DMS 273 treated with DMSO at 0.1 percent for 48 hours (cell line): ENCODE measurements around the gene PROX2.

Experiments
- DNase-seq: peaks from one replicate; lab custom pipeline; 2025; lab: John Stamatoyannopoulos, UW

PROX2 gene

GRCh38 chr14:74909501-74909900 lies 33.6 kb upstream of the PROX2 start:
- DNase-seq: no peak

DNA sequence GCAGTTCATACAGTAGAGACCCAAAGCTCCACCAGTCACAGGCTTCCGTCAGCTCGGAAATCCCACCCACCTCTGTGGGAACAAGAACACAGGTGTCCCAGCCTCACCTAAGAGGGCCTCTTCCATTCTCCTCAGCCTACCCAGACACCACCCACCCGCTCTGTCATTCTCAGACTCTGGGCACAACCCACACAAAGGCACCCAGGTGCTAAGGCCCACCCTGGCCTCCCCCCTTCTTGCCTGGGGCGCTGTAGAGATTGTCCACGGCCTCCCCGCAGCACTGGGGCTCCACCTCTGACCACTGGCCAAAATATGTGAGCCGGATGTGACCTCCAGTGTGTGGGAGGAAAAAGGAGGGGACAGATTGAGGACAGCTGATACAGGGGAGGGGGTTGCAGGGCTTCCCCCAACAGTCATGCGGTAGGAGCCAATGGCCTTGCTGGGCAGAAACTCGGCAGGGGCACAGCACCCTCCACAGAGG lies 33.0 kb upstream of the PROX2 start:
- DNase-seq: no peak

- DNase-seq: no peak
Observed at GRCh38 chr14:74907744-74908143, 31.8 kb upstream of the PROX2 start.

DNA sequence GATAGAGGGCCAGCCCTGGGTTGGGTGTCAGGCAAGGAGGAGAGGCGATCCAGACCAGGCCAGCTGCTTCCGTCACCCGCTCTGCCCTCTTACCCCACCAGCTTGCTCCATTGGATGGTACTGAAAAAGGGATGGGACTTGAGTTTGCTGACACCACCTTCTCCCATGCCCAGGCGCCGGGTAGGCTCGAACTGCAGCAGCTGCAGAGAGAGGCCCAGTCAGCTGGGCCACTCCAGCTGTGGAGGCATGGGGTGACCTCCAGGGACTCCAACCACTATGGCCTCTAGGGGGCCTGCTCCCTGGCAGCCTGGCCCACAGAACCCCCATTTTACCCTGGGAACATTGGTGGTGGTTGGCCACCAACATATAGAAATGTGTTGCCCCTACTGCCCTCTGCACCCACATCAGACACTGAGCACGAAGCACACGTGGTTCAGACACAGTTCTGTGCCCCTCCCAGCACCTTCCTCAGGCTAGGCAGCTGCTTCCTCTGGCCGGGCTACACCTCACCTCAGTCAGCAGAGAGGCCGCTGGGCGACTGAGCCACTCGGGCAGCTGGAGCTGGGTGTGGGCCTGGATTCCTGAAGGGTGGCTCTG lies 31.1 kb upstream of the PROX2 start:
- DNase-seq: no peak

DNA sequence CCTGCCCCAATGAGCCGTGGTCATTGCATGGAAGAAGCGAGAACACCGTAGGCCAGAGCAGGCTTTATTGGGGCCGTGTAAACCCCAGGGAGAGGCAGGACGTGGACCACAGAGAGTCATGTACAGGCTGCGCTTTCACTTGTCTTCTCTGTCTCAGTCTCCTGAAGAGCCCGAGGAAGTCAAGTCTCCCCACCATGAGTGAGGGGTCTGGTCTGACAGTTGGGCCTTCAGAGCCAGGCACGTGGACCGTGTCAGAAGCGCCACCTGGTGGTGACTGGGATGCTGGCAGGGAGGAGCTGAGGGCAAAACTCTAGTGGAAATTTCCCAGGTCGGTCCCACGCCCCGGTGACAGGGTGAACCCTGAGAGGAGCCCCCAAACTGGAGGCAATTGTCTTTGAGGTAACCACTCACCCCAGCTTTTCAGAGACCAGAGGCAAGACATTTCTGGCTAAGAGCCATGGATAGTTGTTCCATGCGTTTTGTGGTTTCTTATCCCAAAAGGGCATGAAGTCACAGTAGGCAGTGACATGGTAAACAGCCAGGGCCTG lies 29.7 kb upstream of the PROX2 start:
- DNase-seq: no peak

DNA sequence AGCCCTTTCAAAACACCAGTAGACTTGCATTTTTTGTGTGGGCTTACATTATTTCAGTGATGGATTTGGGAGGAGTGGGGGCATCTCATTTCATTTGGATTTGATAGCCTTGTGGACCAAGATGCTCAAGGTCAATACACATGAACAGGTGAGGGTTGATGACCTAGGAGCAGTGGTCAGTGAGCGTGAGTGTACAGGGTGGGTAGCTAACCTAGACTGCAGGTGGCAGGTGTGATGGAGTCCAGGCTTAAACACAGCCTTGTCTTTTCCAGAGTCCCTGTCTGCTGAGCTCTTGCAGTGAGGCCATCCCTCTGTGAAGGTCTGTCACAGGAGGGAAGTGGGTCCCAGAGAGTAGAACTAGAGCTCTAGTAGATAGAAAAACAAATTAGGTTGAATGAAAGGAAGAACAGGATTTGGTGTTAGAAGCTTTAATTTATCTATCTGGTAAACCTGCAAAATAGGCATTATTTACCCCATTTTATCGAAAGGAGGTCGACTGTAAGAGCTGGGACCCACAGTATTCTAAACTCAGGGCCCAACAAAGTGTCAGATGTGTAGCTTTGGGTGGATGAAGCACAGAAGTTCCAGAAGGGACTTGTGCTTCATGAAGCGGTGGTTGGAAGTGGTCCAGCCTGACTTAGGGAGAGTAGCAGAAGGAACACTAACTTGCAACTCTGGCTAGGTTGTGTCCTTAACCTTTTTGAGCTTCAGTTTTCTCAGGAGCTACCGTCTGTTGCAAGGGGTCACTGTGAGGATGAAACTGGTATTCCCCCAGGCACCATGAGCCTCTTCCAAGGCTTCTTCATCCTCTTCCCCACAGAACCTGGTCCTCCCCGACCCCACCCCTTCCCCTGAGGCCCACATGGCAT lies 28.9 kb upstream of the PROX2 start:
- no peak for DNase-seq

DNA sequence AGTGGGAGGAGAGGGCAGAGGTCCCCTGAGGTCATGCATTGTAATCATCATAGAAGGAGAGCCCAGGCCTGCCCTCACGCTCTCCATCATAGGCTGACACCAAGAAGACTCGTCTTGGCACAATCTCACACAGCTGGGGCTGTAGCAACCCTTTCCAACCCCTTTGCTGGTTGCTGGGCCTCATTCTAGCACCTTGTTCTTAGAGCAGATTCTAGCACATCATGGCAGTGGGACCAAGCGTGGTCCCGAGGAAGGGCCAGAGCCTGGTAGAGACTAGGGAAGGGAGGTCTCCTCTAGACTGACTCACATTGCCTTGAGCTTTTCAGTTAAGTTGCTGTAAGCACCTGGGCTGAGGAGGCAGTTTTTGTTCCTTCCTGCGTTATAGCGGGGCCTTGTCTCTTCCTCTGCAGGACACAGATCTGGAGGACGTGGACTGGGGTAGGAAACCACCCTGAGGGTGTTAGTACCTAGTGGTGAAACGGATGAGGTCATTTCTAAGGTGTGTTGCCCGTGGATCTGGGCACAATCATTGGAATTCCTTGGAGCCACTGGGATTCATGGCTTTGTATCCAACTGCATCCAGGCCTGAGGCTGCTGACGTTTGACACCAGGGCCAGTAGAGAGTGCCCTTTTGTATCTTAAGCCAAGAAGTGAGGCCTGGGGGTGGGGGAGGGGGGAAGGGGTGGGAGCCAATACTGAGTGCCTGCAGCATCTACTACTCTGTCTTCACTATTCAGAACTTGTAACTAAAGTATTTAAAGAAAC lies 27.2 kb upstream of the PROX2 start:
- DNase-seq: no peak

DNA sequence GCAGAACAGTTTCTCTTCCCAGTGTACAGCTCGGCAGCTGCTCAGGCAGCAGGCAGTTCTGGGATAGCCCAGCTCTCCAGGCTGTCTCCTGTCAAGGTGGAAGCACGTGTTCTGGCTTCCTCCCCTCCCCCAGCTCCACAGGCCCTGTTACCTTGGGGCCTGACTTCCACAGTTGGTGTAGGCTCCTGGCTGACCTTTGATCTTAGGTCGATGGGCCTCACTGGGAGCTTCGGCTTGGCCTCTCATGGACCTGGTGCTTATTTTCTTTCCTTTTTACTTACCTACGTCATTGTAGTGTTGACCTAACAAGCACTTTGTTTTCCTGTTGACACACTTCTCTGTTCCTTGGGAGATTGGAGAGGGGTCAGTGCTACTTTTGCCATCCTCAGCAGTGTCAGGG lies 22.7 kb upstream of the PROX2 start:
- no peak for DNase-seq

DNA sequence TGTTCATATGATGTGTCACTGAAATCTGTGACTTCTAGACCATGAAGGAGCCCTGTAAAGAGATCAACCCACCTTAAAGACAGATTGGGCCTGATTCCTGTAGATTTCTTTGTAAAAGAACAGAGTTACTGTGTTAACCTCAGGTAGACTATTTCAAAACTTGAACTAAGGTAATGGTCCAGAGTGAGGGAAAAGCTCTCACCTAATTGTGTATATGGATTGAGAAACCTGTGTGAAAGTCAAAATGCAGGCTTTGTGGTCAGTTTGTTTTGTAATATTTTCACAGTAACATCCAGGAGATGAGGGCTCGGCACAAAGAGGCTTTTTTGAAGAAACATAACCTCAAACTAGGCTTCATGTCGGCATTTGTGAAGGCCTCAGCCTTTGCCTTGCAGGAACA lies 22.1 kb upstream of the PROX2 start:
- no peak for DNase-seq

DNA sequence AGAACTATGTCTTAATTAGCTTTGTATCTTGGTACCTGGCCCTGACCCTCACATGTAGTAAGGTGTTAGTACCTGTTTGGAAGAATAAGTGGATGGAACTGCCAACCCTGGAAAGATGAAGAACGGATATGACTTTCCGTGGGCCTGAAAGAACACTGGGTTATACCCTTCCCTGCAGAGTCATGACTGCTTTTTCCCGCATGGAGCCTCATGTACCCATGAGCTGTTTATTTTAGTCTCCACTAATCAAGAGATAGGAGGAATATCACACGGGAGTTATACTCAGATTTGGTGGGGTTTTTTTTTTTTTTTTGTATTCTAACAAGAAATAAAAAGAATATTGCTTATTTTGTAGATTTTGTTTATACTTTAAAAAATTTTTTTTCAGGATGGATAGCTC lies 21.7 kb upstream of the PROX2 start:
- DNase-seq: no peak

DNA sequence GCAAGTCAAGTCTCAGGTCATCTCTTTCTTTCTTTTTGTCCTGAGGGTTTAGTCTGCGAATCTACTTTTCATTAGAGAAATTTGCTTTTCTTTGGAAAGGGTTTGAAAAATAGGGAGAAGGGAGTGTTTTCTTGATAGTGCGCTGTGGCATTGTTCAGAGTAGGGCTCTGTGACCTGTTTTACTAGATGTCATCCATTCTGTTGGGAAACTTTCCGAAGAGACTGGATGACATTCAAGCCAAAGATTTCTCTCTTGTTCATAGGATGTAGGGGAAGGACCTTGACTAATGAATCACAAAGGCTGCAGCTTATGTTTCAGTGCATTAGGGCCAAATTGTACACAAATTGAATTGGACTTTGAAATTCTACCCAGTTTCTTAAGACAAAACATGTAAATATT lies 20.5 kb upstream of the PROX2 start:
- no peak for DNase-seq

- no peak for DNase-seq
Observed at GRCh38 chr14:74893614-74894091, 17.7 kb upstream of the PROX2 start.

GRCh38 chr14:74892745-74893144 lies 16.8 kb upstream of the PROX2 start:
- no peak for DNase-seq

DNA sequence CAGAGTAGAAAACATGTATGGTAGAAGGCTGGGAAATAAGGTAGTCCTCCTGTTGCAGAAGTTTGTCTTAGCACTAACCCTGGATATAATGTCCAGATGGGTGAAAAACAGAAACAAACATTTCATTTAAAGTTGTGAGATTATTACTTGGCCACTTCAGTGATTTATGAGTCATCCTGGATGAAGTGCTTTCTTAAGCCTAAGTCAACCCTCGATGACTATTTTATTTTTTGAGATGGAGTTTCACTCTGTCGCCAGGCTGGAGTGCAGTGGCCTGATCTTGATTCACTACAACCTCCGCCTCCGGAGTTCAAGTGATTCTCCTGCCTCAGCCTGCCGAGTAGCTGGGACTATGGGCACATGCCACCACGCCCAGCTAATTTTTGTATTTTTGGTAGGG lies 15.9 kb upstream of the PROX2 start:
- DNase-seq: no peak

DNA sequence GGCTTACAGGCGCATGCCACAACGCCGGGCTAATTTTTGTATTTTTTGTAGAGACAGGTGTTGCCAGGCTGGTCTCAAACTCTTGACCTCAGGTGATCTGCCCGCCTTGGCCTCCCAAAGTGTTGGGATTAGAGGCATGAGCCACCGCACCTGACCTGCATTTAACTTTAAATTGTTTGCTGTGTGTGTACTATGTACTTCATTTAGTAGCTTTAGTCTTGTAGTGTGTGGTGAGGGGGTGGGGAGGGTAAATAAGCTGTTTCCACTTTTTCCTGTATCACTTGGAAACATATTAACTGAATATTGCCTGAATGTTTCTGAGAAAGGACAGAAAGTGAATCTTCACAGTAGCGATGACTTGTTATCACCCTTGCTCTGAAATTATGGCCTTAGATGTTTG lies 14.3 kb upstream of the PROX2 start:
- DNase-seq: no peak

DNA sequence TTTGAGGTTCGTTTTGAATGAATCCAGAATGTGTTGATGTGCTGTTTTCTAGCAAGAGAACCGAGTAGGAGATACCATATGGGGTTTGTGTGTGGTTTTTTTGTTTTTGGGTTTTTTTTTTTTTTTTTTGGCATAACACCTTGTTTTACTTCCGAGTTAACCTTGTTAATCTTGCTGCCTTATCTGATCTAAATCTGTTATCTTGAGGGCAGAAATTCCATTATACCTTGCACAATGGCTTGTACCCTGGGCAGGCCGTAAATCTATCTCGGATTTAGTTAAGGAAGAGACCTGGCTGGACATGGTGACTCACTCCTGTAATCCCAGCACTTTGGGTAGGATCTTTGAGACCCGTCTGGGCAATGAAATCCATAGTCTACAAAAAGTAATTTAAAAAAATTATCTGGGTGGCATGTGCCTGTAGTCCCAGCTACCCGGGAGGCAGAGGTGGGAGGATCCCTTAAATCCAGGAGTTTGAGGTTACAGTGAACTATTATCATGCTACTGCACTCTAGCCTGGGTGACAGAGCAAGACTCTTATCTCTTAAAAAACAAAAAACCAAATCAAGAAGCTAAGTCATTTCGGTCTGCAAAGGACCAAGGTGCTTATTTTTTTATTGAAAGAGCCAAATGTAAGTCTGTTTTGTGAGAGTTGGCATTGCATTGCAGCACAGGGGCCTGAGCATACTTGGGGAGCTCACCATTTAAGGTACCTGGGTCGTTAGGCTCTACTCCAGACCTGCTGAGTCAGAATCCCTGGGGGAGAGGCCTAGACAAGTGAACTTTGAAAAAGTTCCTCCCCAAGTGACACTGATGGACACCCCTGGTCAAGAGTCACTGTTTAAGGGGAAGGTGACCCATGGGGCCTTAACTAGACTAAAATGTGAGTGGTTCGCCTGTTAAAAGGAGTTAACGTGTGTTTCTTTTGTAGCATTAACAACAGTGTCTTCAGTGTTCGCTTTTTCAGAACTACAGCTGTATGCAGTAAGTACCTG lies 12.5 kb upstream of the PROX2 start:
- no peak for DNase-seq

GRCh38 chr14:74886001-74886400 lies 10.1 kb upstream of the PROX2 start:
- DNase-seq: no peak

DNA sequence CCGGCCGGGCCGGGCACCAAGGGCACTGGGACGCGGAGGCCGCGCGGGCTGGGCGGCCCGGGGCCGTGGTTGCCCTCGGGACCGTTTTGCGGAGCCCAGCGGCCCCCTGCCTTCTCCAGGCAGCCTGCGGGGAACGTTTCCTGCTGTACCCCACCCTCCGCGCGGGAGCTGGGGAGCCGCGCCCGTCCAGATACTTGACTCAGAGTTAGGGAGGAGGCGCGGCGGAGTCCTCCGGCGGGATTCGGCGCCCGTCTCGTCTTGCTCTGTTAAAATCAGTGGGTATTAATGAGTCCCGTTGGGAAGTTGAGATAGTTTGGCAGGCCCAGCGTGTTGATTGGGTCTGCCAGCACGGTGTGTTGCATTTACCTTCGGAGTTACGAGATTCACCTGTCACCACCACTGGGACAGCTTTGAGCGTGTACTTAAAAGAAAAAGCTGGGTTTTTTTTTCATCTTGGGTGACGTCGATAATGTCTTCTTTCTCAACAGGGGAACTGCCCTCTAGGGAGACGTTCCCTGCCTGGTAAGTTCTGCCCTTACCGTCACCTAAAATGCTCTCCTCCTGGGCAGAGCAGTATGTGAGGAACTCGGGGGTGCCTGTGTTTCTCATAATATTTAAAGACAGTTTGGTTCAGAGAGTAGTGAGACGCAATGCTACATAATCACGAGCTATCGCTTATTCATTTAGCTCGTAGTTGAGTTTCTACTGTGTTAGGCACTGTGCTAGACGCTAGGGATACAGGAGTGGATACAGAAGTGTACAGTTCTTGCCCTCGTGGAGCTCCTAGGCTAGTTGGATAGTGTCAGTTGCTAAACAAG lies 6.4 kb upstream of the PROX2 start:
- DNase-seq: no peak

DNA sequence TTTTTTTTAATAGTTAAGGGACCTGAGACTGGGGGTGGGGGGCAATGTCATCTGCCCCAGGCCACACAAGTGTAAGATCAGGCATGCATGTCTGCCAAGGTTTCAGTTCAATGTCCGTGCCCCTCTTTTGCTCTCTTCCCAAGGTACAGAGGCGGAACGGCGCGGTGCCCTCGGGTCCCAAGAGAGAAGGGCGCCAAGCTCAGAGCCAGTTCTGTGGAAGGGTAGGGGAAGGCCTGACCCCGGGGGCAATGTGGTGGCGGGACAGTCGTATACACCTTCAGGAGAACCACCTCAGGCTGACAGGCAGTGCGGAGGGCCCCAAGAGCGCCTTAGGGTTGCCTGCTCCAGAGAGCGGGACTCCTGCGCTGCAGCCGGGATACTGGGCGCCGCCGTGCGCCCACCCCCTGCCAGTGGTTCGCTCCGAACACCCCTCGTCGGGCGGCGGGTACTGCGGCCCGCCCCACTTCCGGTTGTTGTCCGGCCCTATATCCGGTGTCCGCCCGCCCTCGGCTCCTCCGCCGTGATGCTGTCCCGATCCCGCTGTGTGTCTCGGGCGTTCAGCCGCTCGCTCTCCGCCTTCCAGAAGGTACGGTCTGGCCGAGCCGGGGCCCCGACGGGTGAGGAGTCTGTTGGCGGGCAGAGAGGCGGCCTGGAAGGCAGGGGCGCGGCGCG lies 5.6 kb upstream of the PROX2 start, which contains the start of gene DLST:
Gene DLST (plus strand): TSS at position 486 of the 672 bp plus-strand sequence. CDS start 38 bp downstream, at position 524.
- DNase-seq: peak; percentile 70
